GM10266 (cell line): Measurements from ENCODE around the gene POLH.

Source experiments
- DNase-seq: peaks from one replicate; pipeline ENCODE4 v3.0.0; 2012; ENCODE audit errors: extremely low spot score
- CTCF ChIP-seq: IDR thresholded peaks from 2 replicates; pipeline ENCODE4 v1.5.1; 2012; ENCODE audit warnings: mild to moderate bottlenecking, low read depth; ENCODE audit not compliant: control insufficient read depth, insufficient read depth; ENCODE audit errors: missing control alignments

Gene POLH

DNA sequence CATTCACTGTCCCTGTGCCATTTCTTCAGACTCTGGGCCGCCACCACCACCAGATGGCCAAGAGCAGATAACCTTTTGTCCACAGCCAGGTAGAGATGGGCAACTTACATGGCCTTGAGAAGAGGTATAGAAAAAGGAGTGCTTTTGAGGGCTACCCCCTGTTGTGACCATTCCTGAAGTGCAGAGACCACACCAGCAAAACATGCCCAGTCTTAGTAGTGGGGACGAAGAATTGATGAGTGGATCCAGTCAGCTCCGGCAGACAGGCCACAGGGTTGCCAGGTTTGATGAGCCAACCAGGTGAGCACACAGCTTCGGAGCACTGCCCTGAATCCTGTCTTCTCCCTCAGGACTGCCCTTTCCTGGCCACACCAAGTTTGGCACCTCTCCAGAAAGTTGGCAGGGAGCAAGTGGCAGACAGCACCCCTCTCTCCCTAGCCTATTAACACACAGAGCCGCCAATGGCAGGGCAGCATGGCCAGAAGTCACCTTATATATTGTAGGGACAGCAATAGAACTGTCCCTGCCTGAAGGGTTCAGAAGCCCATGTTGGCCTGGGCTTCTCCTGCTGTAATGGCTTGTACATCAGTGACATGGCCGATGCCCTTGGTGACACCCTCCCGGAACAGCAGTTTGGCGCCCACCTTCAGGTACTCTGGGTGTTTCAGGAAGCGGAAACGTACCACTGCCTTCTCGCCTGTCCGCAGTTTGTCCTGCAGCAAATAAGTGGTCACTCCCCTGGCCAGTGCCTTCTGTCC is 45.3 kb downstream of the POLH start:
- no peak for TF ChIP-seq CTCF
- DNase-seq, result no peak

DNA sequence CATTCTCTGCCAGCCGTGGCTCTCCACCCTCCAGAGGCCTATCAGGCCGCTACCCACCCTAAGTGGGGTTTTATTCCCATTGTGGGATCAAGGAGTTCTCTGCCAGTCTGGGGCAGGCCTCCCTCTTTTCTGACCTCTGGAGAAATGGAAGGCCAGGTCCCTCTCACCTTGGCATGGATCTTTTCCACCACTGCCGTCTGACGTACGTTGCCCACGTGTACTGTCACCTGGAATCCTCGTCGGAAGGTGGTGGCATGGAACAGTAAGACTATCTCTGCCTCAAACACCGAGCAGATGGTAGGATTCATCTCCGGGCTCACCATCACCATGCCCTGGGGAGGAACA is 45.8 kb downstream of the POLH start:
- no peak for DNase-seq
- no peak for TF ChIP-seq CTCF

- no peak for DNase-seq
- no peak for TF ChIP-seq CTCF
Measured at GRCh38 chr6:43622541-43622940, 46.6 kb downstream of the POLH start.

DNA sequence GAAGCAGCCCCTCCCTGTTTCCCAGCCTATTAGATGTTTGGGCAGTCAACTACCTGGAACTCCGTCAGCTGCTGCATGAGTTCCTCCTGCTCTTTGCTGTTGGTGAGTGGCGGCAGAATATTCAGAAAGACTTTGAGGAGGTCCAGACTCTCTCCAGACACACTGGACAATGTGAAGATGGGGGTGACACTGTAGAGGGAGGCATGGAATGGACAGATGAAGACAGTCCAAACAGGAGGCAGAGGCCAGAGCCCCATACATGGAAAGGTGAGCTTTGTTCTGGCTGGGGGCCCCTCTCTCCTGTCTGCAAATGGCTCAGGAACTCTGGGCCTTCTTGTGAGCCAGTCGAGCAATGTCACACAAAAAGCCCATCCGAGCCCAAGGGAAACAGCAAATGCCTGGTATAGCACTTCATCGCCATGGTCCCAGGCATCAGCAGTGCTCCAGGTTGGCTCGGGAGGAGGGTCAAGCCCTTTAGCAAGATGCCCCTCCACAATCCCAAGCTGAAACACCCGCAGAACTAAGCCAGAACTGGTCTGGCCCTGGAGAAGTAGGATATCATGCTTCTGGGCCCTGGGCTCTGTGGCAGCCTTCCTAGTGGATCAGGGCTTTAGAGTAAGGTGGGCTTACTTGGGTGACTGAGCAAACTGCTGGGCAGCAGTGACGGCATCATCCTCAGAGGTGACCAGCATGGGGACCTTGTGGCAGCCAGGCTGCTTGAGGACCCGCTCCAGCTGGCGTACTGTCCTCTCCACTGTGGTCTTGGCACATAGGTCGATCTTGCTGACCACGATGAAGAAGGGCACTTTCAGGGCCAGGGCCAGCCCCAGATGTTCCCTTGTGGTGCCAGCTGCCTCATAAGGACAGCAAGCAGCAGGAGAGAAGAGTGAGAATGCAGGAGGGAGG is 48.1 kb downstream of the POLH start:
- no peak for DNase-seq
- no peak for TF ChIP-seq CTCF

- DNase-seq, result no peak
- TF ChIP-seq CTCF, result no peak
Measured at GRCh38 chr6:43624786-43625288, 48.9 kb downstream of the POLH start.

- DNase-seq, result no peak
- no peak for TF ChIP-seq CTCF
Measured at GRCh38 chr6:43625393-43625992, 49.5 kb downstream of the POLH start.
